Measurements from ENCODE around the gene PGAM1.

PGAM1 gene

DNA sequence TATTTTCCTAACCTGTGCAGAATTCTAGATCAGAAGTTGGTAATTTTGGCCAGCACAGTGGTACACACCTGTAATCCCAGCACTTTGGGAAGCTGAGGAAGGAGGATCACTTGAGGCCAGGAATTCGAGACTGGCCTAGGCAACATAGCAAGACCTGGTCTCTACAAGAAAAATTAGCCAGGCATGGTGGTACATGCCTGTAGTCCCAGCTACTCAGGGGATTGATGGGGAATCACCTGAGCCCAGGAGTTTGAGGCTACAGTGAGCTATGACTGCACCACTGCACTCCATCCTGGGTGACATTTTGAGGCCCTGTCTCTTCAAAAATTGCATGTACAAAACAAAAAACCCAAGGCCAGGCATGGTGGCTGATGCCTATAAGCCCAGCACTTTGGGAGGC lies 8.6 kb downstream of the PGAM1 start (continued):
- TF ChIP-seq BCL6B (tag by site-specific recombination; IDR thresholded peaks at IDR 0.05) (no peak), ZNF175 (tag by site-specific recombination; IDR thresholded peaks at IDR 0.05) (no peak), ZNF830 (tag by site-specific recombination; IDR thresholded peaks at IDR 0.05; ENCODE audit: low read depth) (no peak), ZNF391 (tag by site-specific recombination; IDR thresholded peaks at IDR 0.05; ENCODE audit: borderline replicate concordance, low read depth) (no peak), TSHZ1 (tag by site-specific recombination; IDR thresholded peaks at IDR 0.05; ENCODE audit: borderline replicate concordance) (no peak)
- TF ChIP-seq, protein P1, sequence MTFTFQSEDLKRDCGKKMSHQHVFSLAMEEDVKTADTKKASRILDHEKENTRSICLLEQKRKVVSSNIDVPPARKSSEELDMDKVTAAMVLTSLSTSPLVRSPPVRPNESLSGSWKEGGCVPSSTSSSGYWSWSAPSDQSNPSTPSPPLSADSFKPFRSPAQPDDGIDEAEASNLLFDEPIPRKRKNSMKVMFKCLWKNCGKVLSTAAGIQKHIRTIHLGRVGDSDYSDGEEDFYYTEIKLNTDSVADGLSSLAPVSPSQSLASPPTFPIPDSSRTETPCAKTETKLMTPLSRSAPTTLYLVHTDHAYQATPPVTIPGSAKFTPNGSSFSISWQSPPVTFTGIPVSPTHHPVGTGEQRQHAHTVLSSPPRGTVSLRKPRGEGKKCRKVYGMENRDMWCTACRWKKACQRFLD (tag by site-specific recombination; IDR thresholded peaks at IDR 0.05) = no peak
- TF ChIP-seq, protein P2, sequence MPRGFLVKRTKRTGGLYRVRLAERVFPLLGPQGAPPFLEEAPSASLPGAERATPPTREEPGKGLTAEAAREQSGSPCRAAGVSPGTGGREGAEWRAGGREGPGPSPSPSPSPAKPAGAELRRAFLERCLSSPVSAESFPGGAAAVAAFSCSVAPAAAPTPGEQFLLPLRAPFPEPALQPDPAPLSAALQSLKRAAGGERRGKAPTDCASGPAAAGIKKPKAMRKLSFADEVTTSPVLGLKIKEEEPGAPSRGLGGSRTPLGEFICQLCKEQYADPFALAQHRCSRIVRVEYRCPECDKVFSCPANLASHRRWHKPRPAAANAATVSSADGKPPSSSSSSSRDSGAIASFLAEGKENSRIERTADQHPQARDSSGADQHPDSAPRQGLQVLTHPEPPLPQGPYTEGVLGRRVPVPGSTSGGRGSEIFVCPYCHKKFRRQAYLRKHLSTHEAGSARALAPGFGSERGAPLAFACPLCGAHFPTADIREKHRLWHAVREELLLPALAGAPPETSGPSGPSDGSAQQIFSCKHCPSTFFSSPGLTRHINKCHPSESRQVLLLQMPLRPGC (tag by site-specific recombination; IDR thresholded peaks at IDR 0.05) = no peak

GRCh38 chr10:97435211-97435610 lies 9.2 kb downstream of the PGAM1 start:
- peaks cover 72 to 87% of the 10 kb centered on the region in 2 experiments for H3K36me3 ChIP-seq (ENCODE audit: control insufficient read depth in 2 of 2, insufficient read depth in 1 of 2, low read length in 2 of 2)
- TF ChIP-seq, protein P3, sequence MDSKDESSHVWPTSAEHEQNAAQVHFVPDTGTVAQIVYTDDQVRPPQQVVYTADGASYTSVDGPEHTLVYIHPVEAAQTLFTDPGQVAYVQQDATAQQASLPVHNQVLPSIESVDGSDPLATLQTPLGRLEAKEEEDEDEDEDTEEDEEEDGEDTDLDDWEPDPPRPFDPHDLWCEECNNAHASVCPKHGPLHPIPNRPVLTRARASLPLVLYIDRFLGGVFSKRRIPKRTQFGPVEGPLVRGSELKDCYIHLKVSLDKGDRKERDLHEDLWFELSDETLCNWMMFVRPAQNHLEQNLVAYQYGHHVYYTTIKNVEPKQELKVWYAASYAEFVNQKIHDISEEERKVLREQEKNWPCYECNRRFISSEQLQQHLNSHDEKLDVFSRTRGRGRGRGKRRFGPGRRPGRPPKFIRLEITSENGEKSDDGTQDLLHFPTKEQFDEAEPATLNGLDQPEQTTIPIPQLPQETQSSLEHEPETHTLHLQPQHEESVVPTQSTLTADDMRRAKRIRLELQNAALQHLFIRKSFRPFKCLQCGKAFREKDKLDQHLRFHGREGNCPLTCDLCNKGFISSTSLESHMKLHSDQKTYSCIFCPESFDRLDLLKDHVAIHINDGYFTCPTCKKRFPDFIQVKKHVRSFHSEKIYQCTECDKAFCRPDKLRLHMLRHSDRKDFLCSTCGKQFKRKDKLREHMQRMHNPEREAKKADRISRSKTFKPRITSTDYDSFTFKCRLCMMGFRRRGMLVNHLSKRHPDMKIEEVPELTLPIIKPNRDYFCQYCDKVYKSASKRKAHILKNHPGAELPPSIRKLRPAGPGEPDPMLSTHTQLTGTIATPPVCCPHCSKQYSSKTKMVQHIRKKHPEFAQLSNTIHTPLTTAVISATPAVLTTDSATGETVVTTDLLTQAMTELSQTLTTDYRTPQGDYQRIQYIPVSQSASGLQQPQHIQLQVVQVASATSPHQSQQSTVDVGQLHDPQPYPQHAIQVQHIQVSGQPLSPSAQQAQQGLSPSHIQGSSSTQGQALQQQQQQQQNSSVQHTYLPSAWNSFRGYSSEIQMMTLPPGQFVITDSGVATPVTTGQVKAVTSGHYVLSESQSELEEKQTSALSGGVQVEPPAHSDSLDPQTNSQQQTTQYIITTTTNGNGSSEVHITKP (tag by site-specific recombination; IDR thresholded peaks at IDR 0.05) = no peak
- TF ChIP-seq GFI1B (tag by site-specific recombination; IDR thresholded peaks at IDR 0.05) (no peak), ZFP41 (tag by site-specific recombination; IDR thresholded peaks at IDR 0.05; ENCODE audit: borderline replicate concordance) (no peak), ZNF626 (tag by site-specific recombination; IDR thresholded peaks at IDR 0.05) (no peak), ZFP69B (tag by site-specific recombination; IDR thresholded peaks at IDR 0.05) (no peak), ZNF394 (tag by site-specific recombination; IDR thresholded peaks at IDR 0.05; ENCODE audit: borderline replicate concordance) (no peak), HIC1 (tag by site-specific recombination; IDR thresholded peaks at IDR 0.05) (no peak), ZBTB6 (tag by site-specific recombination; IDR thresholded peaks at IDR 0.05) (no peak), ZBTB7A (tag by site-specific recombination; IDR thresholded peaks at IDR 0.05; ENCODE audit: low read depth) (no peak), ZNF155 (tag by site-specific recombination; IDR thresholded peaks at IDR 0.05) (no peak), BCL11A (tag by site-specific recombination; IDR thresholded peaks at IDR 0.05; ENCODE audit: low read depth) (no peak)
- TF ChIP-seq, protein P4, sequence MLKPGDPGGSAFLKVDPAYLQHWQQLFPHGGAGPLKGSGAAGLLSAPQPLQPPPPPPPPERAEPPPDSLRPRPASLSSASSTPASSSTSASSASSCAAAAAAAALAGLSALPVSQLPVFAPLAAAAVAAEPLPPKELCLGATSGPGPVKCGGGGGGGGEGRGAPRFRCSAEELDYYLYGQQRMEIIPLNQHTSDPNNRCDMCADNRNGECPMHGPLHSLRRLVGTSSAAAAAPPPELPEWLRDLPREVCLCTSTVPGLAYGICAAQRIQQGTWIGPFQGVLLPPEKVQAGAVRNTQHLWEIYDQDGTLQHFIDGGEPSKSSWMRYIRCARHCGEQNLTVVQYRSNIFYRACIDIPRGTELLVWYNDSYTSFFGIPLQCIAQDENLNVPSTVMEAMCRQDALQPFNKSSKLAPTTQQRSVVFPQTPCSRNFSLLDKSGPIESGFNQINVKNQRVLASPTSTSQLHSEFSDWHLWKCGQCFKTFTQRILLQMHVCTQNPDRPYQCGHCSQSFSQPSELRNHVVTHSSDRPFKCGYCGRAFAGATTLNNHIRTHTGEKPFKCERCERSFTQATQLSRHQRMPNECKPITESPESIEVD (tag by site-specific recombination; IDR thresholded peaks at IDR 0.05) = no peak

More at GRCh38 chr10:97435211-97435610, 9.2 kb downstream of the PGAM1 start:
- ChIA-PET POLR2A (interaction anchor here (0.6 to 2.5 kb wide), 3 partner anchors 10 to 129 kb away, joined by 4 to 11 read pairs (median 5); partner anchors contain the start of genes EXOSC1 and ZDHHC16), CTCF (interaction anchor here (0.6 kb wide), 1 partner anchor 117 kb away, joined by 4 read pairs; no protein-coding TSS in a partner anchor)
- H3K27ac ChIP-seq (ENCODE audit: extremely low read depth, low read depth, low read length) = no peak overlapping the region
- H3K4me3 ChIP-seq (ENCODE audit: low read depth, low read length) = no peak overlapping the region
- no peaks in the 10 kb centered on the region for H3K9me3 ChIP-seq (ENCODE audit: control insufficient read depth, insufficient read depth, low read depth, low read length)
- H3K4me1 ChIP-seq (ENCODE audit: control insufficient read depth, insufficient read depth, low read length) = no peaks in the 10 kb centered on the region

All from HEK293 (cell line).